ENCODE data around the gene LRFN2. TPM values are rescaled to one million over a fixed set of nuclear protein-coding genes. Genes with fewer than 3 reads are reported as not detected.

Gene LRFN2
- polyA plus RNA-seq, 1 of the 3 experiments (the other 2 are of a cell fraction), result 0.02 TPM

GRCh38 chr6:40355532-40355931 lies 231.6 kb downstream of the LRFN2 start:
- Histone ChIP-seq H3K9ac (no peak overlapping the region), H3K4me2 (no peak overlapping the region), H3K36me3 (replicated peaks in 1 of 2; ENCODE audit: control insufficient read depth in 1 of 2, insufficient read depth in 2 of 2, low read length in 1 of 2) (no peaks in the 10 kb centered on the region), H3K27ac (ENCODE audit: low read depth in 2 of 2, low read length in 1 of 2) (no peak overlapping the region), H4K20me1 (ENCODE audit: insufficient read depth) (no peaks in the 10 kb centered on the region), H3K27me3 (ENCODE audit: insufficient read depth) (no peaks in the 10 kb centered on the region), H3K9me2 (no peaks in the 10 kb centered on the region), H3K4me1 (ENCODE audit: control insufficient read depth in 1 of 2, insufficient read depth in 2 of 2, low read depth in 1 of 2, low read length in 1 of 2) (no peaks in the 10 kb centered on the region; a peak in 1 of 4 replicates), H3K4me3 (ENCODE audit: low read depth in 2 of 2, low read length in 1 of 2) (no peak overlapping the region), H3F3A (replicated peaks; ENCODE audit: insufficient read depth) (peaks cover 5% of the 10 kb centered on the region), H2AFZ (ENCODE audit: low read depth) (no peak overlapping the region), H3K79me2 (ENCODE audit: insufficient read depth) (no peaks in the 10 kb centered on the region), H3K9me3 (no peaks in the 10 kb centered on the region)
- DNase-seq, result no peak
- TF ChIP-seq NFIC (IDR thresholded peaks at IDR 0.05; ENCODE audit: borderline replicate concordance) (no peak), ELF1 (IDR thresholded peaks at IDR 0.05) (no peak), RAD21 (IDR thresholded peaks at IDR 0.05; ENCODE audit: low read length) (no peak), RFX5 (IDR thresholded peaks at IDR 0.05; ENCODE audit: low read length) (no peak), SMC3 (IDR thresholded peaks at IDR 0.05; ENCODE audit: low read depth, low read length) (no peak), FOXJ3 (CRISPR knock-in tag; IDR thresholded peaks at IDR 0.05) (no peak), SIN3A (IDR thresholded peaks at IDR 0.05; ENCODE audit: borderline replicate concordance, low read depth, low read length) (no peak), CHD2 (IDR thresholded peaks at IDR 0.05; ENCODE audit: low read length, partially characterized antibody) (no peak), NRF1 (IDR thresholded peaks at IDR 0.05; ENCODE audit: low read depth, low read length) (no peak), MAX (IDR thresholded peaks at IDR 0.05; ENCODE audit: low read depth) (no peak), TEAD4 (IDR thresholded peaks at IDR 0.05; ENCODE audit: borderline replicate concordance, insufficient read depth) (no peak), GABPA (IDR thresholded peaks at IDR 0.05; ENCODE audit: low read depth) (no peak), MEF2A (IDR thresholded peaks at IDR 0.05; ENCODE audit: borderline replicate concordance, low read depth) (no peak), EZH2phosphoT487 (IDR thresholded peaks at IDR 0.05; ENCODE audit: borderline replicate concordance, low read depth) (no peak)
- ChIA-PET CTCF (interaction anchor here (1.1 kb wide), 1 partner anchor 10 kb away, joined by 4 read pairs; no protein-coding TSS in a partner anchor), POLR2A (no interaction called here)
- 33% methylated on average over 2 of the region's 2 CpGs for WGBS (ENCODE audit: low lambda C conversion rate)

- H3K9me2 ChIP-seq, result no peaks in the 10 kb centered on the region
Observed at GRCh38 chr6:40355066-40355465, 232.1 kb downstream of the LRFN2 start.

More at GRCh38 chr6:40355066-40355465, 232.1 kb downstream of the LRFN2 start:
- Histone ChIP-seq H3K4me3 (ENCODE audit: low read depth in 2 of 2, low read length in 1 of 2) (no peak overlapping the region), H3K9me3 (no peaks in the 10 kb centered on the region), H3K9ac (no peak overlapping the region), H3F3A (replicated peaks; ENCODE audit: insufficient read depth) (peaks cover 5% of the 10 kb centered on the region), H3K27me3 (ENCODE audit: insufficient read depth) (no peaks in the 10 kb centered on the region), H3K27ac (ENCODE audit: low read depth in 2 of 2, low read length in 1 of 2) (no peak overlapping the region), H3K4me2 (no peak overlapping the region), H4K20me1 (ENCODE audit: insufficient read depth) (no peaks in the 10 kb centered on the region), H3K79me2 (ENCODE audit: insufficient read depth) (no peaks in the 10 kb centered on the region), H2AFZ (ENCODE audit: low read depth) (no peak overlapping the region), H3K4me1 (ENCODE audit: control insufficient read depth in 1 of 2, insufficient read depth in 2 of 2, low read depth in 1 of 2, low read length in 1 of 2) (no peaks in the 10 kb centered on the region; a peak in 1 of 4 replicates), H3K36me3 (replicated peaks in 1 of 2; ENCODE audit: control insufficient read depth in 1 of 2, insufficient read depth in 2 of 2, low read length in 1 of 2) (no peaks in the 10 kb centered on the region)
- TF ChIP-seq IRF3 (IDR thresholded peaks at IDR 0.05; ENCODE audit: low read depth, low read length) (no peak), GATA2 (CRISPR knock-in tag; IDR thresholded peaks at IDR 0.05) (no peak), SMC3 (IDR thresholded peaks at IDR 0.05; ENCODE audit: low read depth, low read length) (no peak), NRF1 (IDR thresholded peaks at IDR 0.05; ENCODE audit: low read depth, low read length) (no peak), FOXJ3 (CRISPR knock-in tag; IDR thresholded peaks at IDR 0.05) (no peak), RCOR1 (IDR thresholded peaks at IDR 0.05; ENCODE audit: low read length) (no peak), FOXM1 (IDR thresholded peaks at IDR 0.05; ENCODE audit: low read depth) (no peak), RAD21 (IDR thresholded peaks at IDR 0.05; ENCODE audit: low read length) (no peak), GABPA (IDR thresholded peaks at IDR 0.05; ENCODE audit: low read depth) (no peak), SIN3A (IDR thresholded peaks at IDR 0.05; ENCODE audit: borderline replicate concordance, low read depth, low read length) (no peak)
- WGBS (ENCODE audit: low lambda C conversion rate), result 38% methylated on average over 1 of the region's 1 CpG
- DNase-seq, result no peak
- CTCF ChIA-PET, result interaction anchor here (1.1 kb wide), 1 partner anchor 9 kb away, joined by 4 read pairs; no protein-coding TSS in a partner anchor
- POLR2A ChIA-PET, result no interaction called here
